Heart right ventricle (tissue), 16 donors: Measurements from ENCODE around the gene TENM4. TPM values are rescaled to one million over a fixed set of nuclear protein-coding genes. Genes with fewer than 3 reads are reported as not detected.
A peak's percentile ranks its signal among the peaks of the same experiment; 100 is the strongest.

Experiments used
- ATAC-seq, 8 donors: fragments of 200-7000 bp; cut with Tn5 transposase; one replicate each; pipeline ENCODE4 v1.9.1; 2020; ENCODE audit warnings: mild to moderate bottlenecking in 8 of 8, moderate library complexity in 8 of 8, moderate number of reproducible peaks in 1 of 8
- DNase-seq, 2 donors: peaks; one replicate each; pipeline ENCODE4 v3.0.0-alpha.2; 2020
- H3K27ac ChIP-seq, 10 donors: fragments of 200-600 bp; sonication (generic) in 2 of 10; one replicate each; pipeline versions ENCODE4 v1.5.0 to v1.8.0; 2020 to 2022; ENCODE audit warnings: mild to moderate bottlenecking in 3 of 10
- H3K27me3 ChIP-seq, 7 donors: fragments of 200-600 bp; one replicate each; pipeline ENCODE4 v1.8.0; 2021 to 2022; ENCODE audit warnings: mild to moderate bottlenecking in 2 of 7
- H3K36me3 ChIP-seq, 9 donors: fragments of 200-600 bp; sonication (generic) in 1 of 9; one replicate each; pipeline versions ENCODE4 v1.5.0 to v1.8.0; 2020 to 2022; ENCODE audit warnings: mild to moderate bottlenecking in 2 of 9
- H3K4me1 ChIP-seq, 9 donors: fragments of 200-600 bp; sonication (generic) in 1 of 9; one replicate each; pipeline versions ENCODE4 v1.5.0 to v1.8.0; 2020 to 2022; ENCODE audit warnings: mild to moderate bottlenecking in 4 of 9
- H3K4me3 ChIP-seq, 10 donors: fragments of 200-600 bp; sonication (generic) in 2 of 10; one replicate each; pipeline versions ENCODE4 v1.5.0 to v1.8.0; 2020 to 2022; ENCODE audit warnings: mild to moderate bottlenecking in 7 of 10, moderate library complexity in 2 of 10
- H3K9me3 ChIP-seq, 11 donors: fragments of 200-600 bp in 10 of 11; sonication (generic) in 2 of 11; one replicate each; pipeline versions ENCODE4 v1.5.0 to v1.8.0; 2013 to 2022; ENCODE audit warnings: mild to moderate bottlenecking in 2 of 11, control low read depth in 1 of 11, moderate library complexity in 1 of 11
- CTCF ChIP-seq, 9 donors: fragments of 200-600 bp; sonication (generic) in 2 of 9; IDR thresholded peaks; one replicate each; pipeline versions ENCODE4 v1.5.0 to v1.8.0; 2021 to 2022; ENCODE audit warnings: antibody characterized with exemption in 9 of 9, mild to moderate bottlenecking in 5 of 9, moderate library complexity in 1 of 9
- WGBS, 2 donors: extraction: QIAGEN DNeasy Blood & Tissue Kit; methylation state at CpG; one replicate each; pipeline ENCODE4 v1.1.7; 2013; ENCODE audit warnings: inconsistent platforms in 1 of 2; 5-methylcytosine and 5-hydroxymethylcytosine counted together
- intact Hi-C, 10 donors: fragments of 100-400 bp; cut with DNase I; formaldehyde crosslinking; loops; one replicate each; pipeline versions ENCODE4 v1.11.1 to v1.14.2; 2022
- polyA plus RNA-seq, 2 donors: library from polyadenylated mRNA; stranded (reverse); fragments of 200-250 nt; gene quantifications; one replicate each; pipeline ENCODE4 v1.2.3, GENCODE V29; 2013
- total RNA-seq, 10 donors: library from RNA; stranded (reverse); fragmentation: NEBNext Ultra II Directional in 3 of 10; extraction: Animal tissue kit (Norgen Biotek cat#: 25700) in 3 of 10; gene quantifications; one replicate each; pipeline versions ENCODE4 v1.2.1 to v1.2.4, GENCODE V29; 2021 to 2023
- donor health status: Arrhythmogenic right ventricular cardiomyopathy.
- donor health status: ischemic (EF 13 %, LVEDD 7.1; RV severe dilation, severe dysfunction).
- donor health status: healthy with polysubstance abuse.
- donor health status: DM: no; HTN: yes; CAD: no.
- donor health status: DM: no; HTN: no; CAD: no.
- donor health status: ischemic (EF 25% LVEDD 6.9; RV normal size, moderate dysfunction).
- donor health status: ischemic (EF 25% LVEDD 5.7; RV mildly dilated, moderate dysfunction).
- donor health status: healthy.
- donor health status: DM: yes; HTN: yes; CAD: no.
- donor health status: Ischemic cardiomyopathy.
- donor health status: ischemic (EF 35%, LVEDD 5.7; RV mildly dilated, moderate dysfunction).
- donor health status: nonischemic (EF 11% LVEDD 7.7; RV severe dilation, severe dysfunction).
- donor health status: DM: yes; HTN: yes; CAD: no.
- donor health status: PGD.
- donor health status: ischemic (EF 29% LVEDD 5.4; RV normal size, mild dysfunction).
- donor health status: nonischemic (EF 23%, LVEDD 6.1; RV moderate dilation, normal function).

Gene TENM4
- total and polyA plus RNA-seq, 12 donors, result 0.10 to 3.6 (median 0.91) TPM

- WGBS, 2 donors, result 90 to 93% methylated on average over 1 of the region's 1 CpG
- Histone ChIP-seq H3K27me3 (peaks cover 0 to 14% (median 0%) of the 10 kb centered on the region in 7 donors), H3K9me3 (no peaks in the 10 kb centered on the region), H3K36me3 (no peaks in the 10 kb centered on the region), H3K4me1 (no peaks in the 10 kb centered on the region), H3K27ac (no peak overlapping the region), H3K4me3 (no peak overlapping the region)
- intact Hi-C loops, result no loop called here
- no peak for ATAC-seq
- no peak for TF ChIP-seq CTCF (IDR thresholded peaks at IDR 0.05)
- no peak for DNase-seq
Measured at GRCh38 chr11:78898266-78898775, 542.5 kb downstream of the TENM4 start.

DNA sequence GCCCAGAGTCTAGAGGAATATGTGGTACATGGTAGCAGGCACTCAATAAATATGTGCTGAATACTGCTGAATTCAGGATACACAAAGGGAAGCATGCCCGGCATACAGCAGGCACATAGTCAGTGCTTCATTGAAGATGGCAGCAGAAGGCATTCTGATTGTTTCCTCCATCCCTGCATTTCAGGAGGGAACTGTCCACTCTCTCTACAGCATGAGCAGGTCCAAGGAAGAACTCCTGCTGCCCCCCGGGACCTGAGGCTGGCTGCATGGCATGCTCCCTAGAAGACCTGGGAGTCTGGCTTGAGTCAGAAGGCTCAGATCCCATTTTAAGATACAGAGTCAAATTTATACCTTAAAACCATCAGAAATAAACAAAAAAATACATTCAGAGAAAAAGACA lies 546.8 kb downstream of the TENM4 start:
- ATAC-seq, result no peak
- no peak for DNase-seq
- WGBS, 2 donors, result 69 to 92% methylated on average over 2 of the region's 2 CpGs
- no peaks in the 10 kb centered on the region for H3K27me3 ChIP-seq
- intact Hi-C loops, result no loop called here
- no peaks in the 10 kb centered on the region for H3K36me3 ChIP-seq
- H3K27ac ChIP-seq, result no peak overlapping the region
- TF ChIP-seq CTCF (IDR thresholded peaks at IDR 0.05), result no peak
- no peaks in the 10 kb centered on the region for H3K9me3 ChIP-seq
- no peak overlapping the region for H3K4me3 ChIP-seq
- no peaks in the 10 kb centered on the region for H3K4me1 ChIP-seq

- no peak for TF ChIP-seq CTCF (IDR thresholded peaks at IDR 0.05)
- intact Hi-C loops, result no loop called here
- no peaks in the 10 kb centered on the region for H3K36me3 ChIP-seq
- peaks cover 0 to 8% (median 5%) of the 10 kb centered on the region in 9 donors for H3K4me1 ChIP-seq
- no peak for DNase-seq
- H3K27me3 ChIP-seq, result peaks cover 0 to 4% (median 0%) of the 10 kb centered on the region in 7 donors
- ATAC-seq, result no peak
- no peaks in the 10 kb centered on the region for H3K9me3 ChIP-seq
- WGBS, 2 donors, result 92 to 95% methylated on average over 12 of the region's 12 CpGs
- H3K4me3 ChIP-seq, result no peak overlapping the region
- no peak overlapping the region for H3K27ac ChIP-seq
Measured at GRCh38 chr11:78889698-78890097, 551.1 kb downstream of the TENM4 start.

DNA sequence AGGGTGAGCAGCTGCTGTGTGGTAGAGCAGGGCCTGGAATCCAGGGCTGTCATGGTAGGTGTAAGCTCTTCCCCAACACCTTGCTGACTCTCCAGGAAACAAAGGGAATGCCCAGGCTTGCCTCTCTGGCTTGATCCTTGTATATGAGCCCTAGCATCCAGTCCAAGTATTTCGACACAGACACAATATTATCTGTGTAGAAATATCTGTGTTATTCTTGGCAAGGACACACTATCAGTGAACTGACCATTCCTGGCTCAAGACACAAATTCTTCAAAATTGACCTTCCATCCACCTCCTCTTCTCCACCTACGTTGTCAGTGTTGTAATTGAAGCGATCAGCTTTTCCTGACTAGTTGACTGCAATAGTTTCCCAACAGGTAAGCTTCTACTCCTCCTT lies 554.2 kb downstream of the TENM4 start:
- no peak for DNase-seq
- no peak for TF ChIP-seq CTCF (IDR thresholded peaks at IDR 0.05)
- Histone ChIP-seq H3K9me3 (no peaks in the 10 kb centered on the region), H3K27me3 (peaks cover 0 to 4% (median 0%) of the 10 kb centered on the region in 7 donors), H3K4me1 (peaks cover 0 to 8% (median 5%) of the 10 kb centered on the region in 9 donors), H3K4me3 (no peak overlapping the region), H3K36me3 (no peaks in the 10 kb centered on the region), H3K27ac (no peak overlapping the region)
- intact Hi-C loops, result no loop called here
- WGBS, 2 donors, result 37% methylated on average over 3 of the region's 3 CpGs
- peak in 6 of 8 donors; percentile 44 to 75 (median 48) for ATAC-seq
